UCSD-AML1 (cell line): ENCODE measurements around the gene AMER3.

ENCODE experiments used
- DNase-seq: peaks from one replicate; lab custom pipeline; 2025; ENCODE audit not compliant: unreplicated experiment; lab: John Stamatoyannopoulos, UW

Gene AMER3

DNA sequence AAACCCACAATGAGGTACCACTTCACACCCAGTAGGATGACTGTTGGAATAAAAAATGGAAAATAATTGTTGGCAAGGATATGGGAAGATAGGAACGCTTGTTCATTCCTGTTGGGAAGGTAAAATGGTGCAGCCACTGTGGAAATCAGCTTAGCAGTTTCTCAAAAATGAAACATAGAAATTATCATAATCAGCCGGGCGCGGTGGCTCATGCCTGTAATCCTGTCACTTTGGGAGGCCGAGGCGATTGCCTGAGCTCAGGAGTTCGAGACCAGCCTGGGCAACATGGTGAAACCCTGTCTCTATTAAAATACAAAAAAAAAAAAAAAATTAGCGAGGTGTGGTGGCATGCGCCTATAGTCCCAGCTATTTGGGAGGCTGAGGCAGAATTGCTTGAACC lies 23.4 kb downstream of the AMER3 start:
- no peak for DNase-seq

DNA sequence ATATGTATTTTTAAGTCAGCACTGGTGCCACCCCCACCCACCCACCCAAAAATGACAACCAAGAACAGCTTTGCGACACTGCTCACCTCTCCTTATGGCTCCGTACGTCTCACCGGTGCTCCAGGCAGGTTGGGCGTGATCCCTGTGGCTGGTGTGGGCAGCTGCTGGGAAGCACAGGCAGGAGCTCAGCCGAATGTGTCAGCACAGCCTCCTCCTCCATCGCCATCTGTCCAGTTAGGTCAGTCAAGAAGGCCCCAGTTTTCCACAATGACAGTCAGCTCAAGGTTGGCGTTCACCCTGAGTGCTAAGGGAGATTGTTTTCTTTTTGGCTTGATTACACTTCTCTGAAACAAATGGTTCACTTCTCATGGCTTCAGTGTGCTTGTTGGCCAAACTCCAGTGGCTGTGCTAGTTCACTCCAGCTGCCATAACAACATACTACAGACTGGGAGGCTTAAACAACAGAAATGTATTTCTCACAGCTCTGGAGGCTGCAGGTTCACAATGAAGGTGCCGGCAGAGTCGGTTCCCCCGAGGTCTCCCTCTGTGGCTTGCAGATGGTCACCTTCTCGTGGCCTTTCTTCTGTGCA lies 30.2 kb downstream of the AMER3 start:
- no peak for DNase-seq

GRCh38 chr2:130786076-130786475 lies 30.7 kb downstream of the AMER3 start:
- DNase-seq = no peak

- no peak for DNase-seq
Measured at GRCh38 chr2:130787841-130788240, 32.5 kb downstream of the AMER3 start.

DNA sequence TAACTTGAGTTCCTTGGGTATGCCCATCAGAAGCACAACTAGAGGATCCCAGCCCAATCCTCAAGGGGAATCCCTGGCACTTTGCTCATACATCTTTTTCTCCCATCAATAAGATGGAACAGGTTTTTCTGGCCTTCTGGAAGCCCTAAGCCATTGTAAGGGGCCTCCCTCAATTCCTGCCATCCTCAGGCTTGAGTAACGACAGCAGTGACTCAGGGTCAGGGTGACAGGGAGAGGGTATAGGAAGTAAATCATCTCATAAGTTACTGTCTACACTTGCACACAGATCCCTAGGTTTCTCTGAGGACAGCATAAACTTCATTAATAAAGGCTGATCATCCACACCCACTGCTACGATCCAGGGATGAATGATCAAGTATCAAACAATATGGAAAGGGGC lies 35.0 kb downstream of the AMER3 start:
- no peak for DNase-seq

DNA sequence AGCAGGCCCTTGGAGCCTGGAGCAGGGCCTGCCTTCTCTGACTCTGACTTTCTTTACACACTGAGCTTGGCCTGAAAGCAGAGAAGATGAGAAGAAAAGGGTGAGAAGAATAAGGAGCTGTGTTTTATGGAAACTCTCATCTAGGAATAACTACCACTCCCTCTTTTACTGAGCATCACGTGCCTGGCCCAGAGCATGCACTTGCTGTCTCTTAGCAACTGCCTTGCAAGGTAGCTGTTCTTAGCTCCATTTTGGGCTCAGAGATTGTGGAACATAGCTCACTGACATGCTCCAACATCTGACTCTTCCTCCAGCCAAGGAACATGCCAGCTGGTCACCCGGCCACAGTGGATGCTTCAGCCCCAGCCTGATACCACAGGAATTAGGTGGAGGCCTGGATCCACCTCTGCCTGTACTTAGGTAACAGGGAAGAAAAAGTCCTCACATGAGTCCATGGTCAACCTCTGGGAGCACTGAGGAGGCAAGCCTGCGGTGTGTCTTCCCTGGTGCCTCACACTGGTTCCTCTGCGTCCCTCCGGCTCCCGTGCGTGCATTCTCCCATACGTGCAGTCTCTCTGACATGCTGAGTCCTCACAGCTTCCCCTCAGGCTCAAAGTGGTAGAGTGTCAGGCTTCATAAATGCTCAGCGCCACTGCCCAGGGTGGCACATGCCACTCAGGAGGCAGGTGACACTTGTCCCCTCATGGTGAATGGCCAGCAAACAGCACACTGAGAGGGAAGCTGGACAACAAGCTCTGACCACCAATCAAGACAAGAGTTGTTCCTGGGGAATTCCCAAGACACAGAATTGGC lies 35.7 kb downstream of the AMER3 start:
- DNase-seq = no peak

DNA sequence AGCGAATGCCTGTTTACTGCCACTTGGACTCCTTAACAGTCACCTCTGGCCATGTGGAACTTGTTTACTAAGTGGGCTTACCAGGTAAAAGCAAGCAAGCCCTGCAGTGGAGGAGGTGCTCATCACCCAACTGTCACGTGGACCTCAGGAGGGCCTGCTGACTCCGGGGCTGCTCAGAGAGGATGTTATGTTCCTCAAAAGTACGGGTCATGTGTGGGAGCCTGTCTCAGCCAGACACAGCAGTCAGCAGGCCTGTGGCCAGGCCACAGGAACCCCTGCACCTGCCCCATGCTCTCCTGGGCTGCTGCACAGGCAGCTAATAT lies 36.2 kb downstream of the AMER3 start:
- no peak for DNase-seq

- DNase-seq = no peak
Measured at GRCh38 chr2:130795431-130795830, 40.1 kb downstream of the AMER3 start.

- DNase-seq = no peak
Measured at GRCh38 chr2:130796290-130796689, 41.0 kb downstream of the AMER3 start.

- DNase-seq = peak; percentile 91
Measured at GRCh38 chr2:130797493-130798435, 42.4 kb downstream of the AMER3 start.

GRCh38 chr2:130798472-130799218 lies 43.3 kb downstream of the AMER3 start:
- no peak for DNase-seq

GRCh38 chr2:130799295-130799694 lies 44.0 kb downstream of the AMER3 start:
- no peak for DNase-seq

- DNase-seq = no peak
Measured at GRCh38 chr2:130805613-130806012, 50.3 kb downstream of the AMER3 start.

DNA sequence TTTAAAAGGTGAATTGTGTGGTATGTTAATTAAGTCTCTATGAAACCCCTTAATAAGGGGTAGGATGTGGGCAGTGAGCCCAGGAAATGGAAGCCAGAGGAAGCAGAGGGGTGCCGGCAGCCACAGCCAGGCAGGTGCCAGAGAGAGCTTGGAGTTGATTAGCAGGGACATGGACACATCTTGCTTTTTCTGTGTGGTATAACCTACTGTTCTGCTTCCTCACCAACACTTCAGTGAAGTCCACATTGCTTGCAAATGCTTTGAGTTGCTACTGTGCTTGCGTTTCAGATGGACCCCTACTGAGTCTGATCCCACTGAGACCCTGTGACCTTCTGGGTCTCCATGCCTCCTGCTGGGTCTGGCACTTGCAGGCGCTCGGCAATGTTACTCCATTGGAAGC lies 51.0 kb downstream of the AMER3 start:
- no peak for DNase-seq

- DNase-seq = no peak
Measured at GRCh38 chr2:130807659-130808385, 52.5 kb downstream of the AMER3 start.

GRCh38 chr2:130808482-130809268 lies 53.3 kb downstream of the AMER3 start:
- peak; percentile 25 for DNase-seq

DNA sequence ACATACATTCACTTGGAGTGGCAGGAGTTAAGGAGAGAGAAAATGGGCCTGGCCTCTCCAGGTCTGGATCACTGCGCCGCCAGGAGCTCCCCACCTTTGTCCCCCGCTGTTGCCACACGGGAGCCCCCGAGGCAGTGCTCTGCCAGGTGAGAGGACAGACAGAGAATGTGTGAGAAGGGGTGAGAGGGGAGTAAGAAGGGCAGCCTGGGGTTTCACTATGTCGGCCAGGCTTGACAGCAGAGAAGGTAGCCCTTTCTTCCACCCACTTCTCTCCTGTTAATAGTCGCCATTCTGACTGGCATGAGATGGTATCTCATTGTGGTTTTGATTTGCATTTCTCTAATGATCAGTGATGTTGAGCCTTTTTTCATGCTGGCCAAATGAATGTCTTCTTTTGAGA lies 55.1 kb downstream of the AMER3 start:
- no peak for DNase-seq

DNA sequence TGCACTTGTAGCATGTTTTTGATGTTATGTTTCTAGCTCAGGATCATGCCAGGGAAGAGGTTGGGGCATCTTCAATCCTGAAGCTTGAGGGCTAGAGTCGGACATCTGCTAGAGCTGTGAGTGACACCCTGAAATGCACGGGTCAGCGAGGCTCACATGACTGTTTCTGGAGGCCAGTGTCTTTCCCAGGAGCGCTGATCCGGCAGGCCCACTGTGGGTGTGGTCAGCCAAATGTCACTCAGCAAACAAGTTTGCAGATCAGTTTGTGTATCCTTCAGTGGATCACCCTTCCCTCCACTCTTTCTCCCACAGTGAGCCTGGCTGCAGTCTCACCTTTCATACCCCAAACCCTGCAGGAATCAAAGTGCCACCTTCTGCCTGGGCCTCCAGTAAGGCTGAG lies 58.4 kb downstream of the AMER3 start:
- DNase-seq = no peak

DNA sequence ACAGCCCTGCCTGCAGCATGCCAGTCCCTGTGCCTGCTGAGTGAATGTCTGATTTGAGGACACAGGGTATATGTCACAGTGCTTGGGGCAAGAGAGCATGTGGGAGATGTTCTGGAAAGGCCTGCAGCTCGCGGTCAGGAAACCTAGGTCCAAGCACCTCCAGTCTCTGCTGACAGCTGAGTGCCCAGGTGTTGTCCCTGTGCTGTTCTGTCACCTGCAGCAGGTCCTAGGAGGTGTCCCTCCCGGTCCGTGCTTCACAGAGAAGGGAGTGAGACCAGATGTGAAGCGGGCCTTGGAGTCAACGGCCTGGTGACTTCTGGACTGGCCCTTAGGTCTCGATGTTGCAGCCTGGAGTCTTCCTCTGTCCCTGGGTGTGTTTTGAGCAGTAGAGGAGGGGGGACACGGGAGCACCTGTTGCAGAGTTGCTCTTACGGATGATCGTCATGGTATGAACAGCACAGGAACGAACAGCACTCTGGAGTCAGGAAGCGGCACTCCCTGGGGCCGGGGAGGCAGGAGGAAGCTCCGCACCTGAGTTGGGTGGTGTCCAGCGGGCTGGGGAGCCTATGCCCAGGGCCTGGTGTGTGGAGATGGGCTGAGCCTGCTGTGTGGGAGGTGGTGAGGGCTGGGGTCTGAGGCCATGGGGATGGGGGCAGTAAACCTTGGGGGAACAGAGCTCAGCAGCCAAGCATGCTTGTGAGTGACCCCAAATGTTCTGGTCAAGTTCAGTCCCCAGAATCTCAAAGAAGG lies 59.8 kb downstream of the AMER3 start:
- no peak for DNase-seq
